Activated T-helper 2 cell treated with anti-CD3 and anti-CD28 coated beads, Interferon-gamma antibody, Interleukin-2, Interleukin-4, amounts not matched to agents 10 μg/mL and 5 μg/mL and 100 μg/mL, durations not matched to agents 14 hours and 24 hours and 36 hours (primary cell): ENCODE results near the gene NUDT14. TPM values are rescaled to one million over a fixed set of nuclear protein-coding genes. Genes with fewer than 3 reads are reported as not detected.
A peak's percentile ranks its signal among the peaks of the same experiment; 100 is the strongest.

Experiments
- DNase-seq: peaks from one replicate; pipeline ENCODE4 v3.0.0; 2021; ENCODE audit warnings: low spot score
- H3K27ac Mint-ChIP-seq: one replicate; pipeline ENCODE4 v1.8.0; 2021; ENCODE audit warnings: mixed read lengths
- H3K27me3 Mint-ChIP-seq: one replicate; pipeline ENCODE4 v1.8.0; 2021; ENCODE audit warnings: low read depth, mixed read lengths
- H3K36me3 Mint-ChIP-seq: one replicate; pipeline ENCODE4 v1.8.0; 2021; ENCODE audit warnings: low read depth, mixed read lengths
- H3K4me1 Mint-ChIP-seq: one replicate; pipeline ENCODE4 v1.8.0; 2021; ENCODE audit warnings: low read depth, mixed read lengths
- H3K4me3 Mint-ChIP-seq: one replicate; pipeline ENCODE4 v1.8.0; 2021; ENCODE audit warnings: low read depth, mild to moderate bottlenecking, moderate library complexity, mixed read lengths
- H3K9me3 Mint-ChIP-seq: one replicate; pipeline ENCODE4 v1.8.0; 2021; ENCODE audit warnings: mixed read lengths
- intact Hi-C: fragments of 100-400 bp; cut with micrococcal nuclease; formaldehyde crosslinking; loops from one replicate; pipeline ENCODE4 v1.15.1; 2023
- total RNA-seq: library from RNA; stranded (reverse); gene quantifications from 2 replicates; pipeline ENCODE4 v1.2.3, GENCODE V29; 2022

NUDT14 gene
- total RNA-seq, 1 donor from 2014 or later, result 10.4 TPM

- H3K27me3 Mint-ChIP-seq, result no peaks in the 10 kb centered on the region
- intact Hi-C loops, result no loop called here
- no peak overlapping the region for H3K27ac Mint-ChIP-seq
- no peaks in the 10 kb centered on the region for H3K36me3 Mint-ChIP-seq
- DNase-seq, result no peak
- no peaks in the 10 kb centered on the region for H3K4me1 Mint-ChIP-seq
- no peak overlapping the region for H3K4me3 Mint-ChIP-seq
- no peaks in the 10 kb centered on the region for H3K9me3 Mint-ChIP-seq
These were observed 6.0 kb upstream of the NUDT14 start for GRCh38 chr14:105187116-105187515.

DNA sequence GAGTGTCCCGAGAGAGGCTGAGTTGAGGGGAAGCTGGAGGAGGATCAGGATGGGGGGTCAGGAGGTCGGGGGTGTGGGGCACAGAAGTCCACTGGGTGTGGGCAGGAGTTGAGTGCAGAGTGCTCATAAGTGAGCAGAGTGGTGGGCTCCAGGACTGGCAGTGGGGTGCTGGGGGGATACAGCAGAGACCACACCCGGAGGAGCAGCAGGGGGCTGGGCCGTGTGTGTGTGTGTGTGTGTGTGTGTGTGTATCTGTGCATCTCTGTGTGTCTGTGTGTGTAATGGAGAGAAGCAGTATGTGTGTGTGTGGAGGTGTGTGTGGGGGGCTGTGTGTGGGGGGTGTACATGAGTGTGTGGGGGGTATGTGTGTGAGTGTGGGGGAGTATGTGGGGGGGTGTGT, 4.9 kb upstream of the NUDT14 start:
- no peak overlapping the region for H3K27ac Mint-ChIP-seq
- H3K9me3 Mint-ChIP-seq, result no peaks in the 10 kb centered on the region
- no peaks in the 10 kb centered on the region for H3K4me1 Mint-ChIP-seq
- DNase-seq, result no peak
- no peaks in the 10 kb centered on the region for H3K27me3 Mint-ChIP-seq
- H3K4me3 Mint-ChIP-seq, result no peak overlapping the region
- intact Hi-C loops, result no loop called here
- H3K36me3 Mint-ChIP-seq, result no peaks in the 10 kb centered on the region

DNA sequence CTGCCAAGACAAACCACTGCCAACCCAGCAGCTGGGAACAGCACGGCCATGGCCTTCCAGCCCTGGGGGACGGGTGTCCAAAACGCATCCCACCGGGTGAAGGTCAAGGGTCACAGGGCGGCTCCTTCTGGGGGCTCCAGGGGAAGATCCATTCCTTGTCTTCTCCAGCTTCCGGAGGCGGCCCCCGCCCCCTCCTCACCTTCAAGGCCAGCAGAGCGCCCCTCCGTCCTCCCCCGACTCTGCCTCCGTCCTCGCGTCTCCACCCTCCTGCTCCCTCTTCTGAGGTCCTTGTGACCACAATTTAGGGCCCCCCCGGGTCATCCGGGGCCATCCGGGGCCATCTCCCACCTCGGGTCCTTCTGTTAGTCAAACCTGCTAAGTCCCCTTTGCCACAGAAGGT, 3.9 kb upstream of the NUDT14 start:
- Mint-ChIP-seq H3K4me1 (no peaks in the 10 kb centered on the region), H3K4me3 (no peak overlapping the region), H3K27me3 (peaks cover under 1% of the 10 kb centered on the region), H3K9me3 (no peaks in the 10 kb centered on the region), H3K36me3 (no peaks in the 10 kb centered on the region), H3K27ac (no peak overlapping the region)
- intact Hi-C loops, result no loop called here
- DNase-seq, result no peak

- Mint-ChIP-seq H3K36me3 (no peaks in the 10 kb centered on the region), H3K27ac (no peak overlapping the region), H3K9me3 (no peaks in the 10 kb centered on the region), H3K4me3 (no peak overlapping the region), H3K27me3 (peaks cover 4% of the 10 kb centered on the region), H3K4me1 (no peaks in the 10 kb centered on the region)
- intact Hi-C loops, result no loop called here
- DNase-seq, result no peak
These were observed 3.3 kb upstream of the NUDT14 start for GRCh38 chr14:105184461-105184860.

DNA sequence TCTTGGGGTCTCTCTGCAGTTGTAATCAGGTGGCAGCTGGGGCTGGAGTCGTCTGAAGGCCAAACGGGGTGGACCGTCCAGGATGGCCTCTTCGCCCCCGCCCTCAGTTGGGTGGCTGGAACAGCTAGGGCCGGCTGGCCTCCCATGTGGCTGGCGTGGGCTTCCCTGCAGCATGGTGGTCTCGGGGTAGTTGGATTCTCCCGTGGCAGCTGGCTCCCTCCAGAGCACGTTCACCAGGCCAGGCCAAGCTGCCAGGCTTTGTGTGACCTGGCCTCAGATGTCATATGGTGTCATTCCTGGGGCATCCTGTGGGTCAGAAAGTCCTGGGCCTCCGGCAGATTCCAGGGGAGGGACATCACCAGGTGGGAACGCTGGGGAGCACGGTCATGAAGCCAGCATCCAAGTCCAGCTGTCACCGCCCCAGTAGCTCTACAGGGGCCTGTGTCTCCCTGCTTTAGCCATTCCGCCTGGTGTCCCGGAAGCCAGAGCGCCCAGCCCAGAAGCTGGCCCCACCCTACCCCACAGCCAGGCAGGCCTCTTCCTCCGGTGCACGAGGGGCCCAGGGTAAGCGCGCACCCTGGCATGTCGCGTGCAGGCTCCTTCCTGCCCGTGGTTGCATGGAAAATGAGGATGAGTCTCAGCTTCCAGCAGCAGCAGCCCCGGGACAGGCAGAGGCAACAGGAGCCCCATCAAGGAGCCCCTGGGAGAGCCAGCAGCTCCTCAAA, 1.3 kb upstream of the NUDT14 start:
- intact Hi-C loops, result no loop called here
- H3K4me3 Mint-ChIP-seq, result peak overlapping the region; percentile 43
- no peaks in the 10 kb centered on the region for H3K4me1 Mint-ChIP-seq
- H3K27me3 Mint-ChIP-seq, result peaks cover 4% of the 10 kb centered on the region
- no peaks in the 10 kb centered on the region for H3K36me3 Mint-ChIP-seq
- no peak for DNase-seq
- no peak overlapping the region for H3K27ac Mint-ChIP-seq
- no peaks in the 10 kb centered on the region for H3K9me3 Mint-ChIP-seq

GRCh38 chr14:105181549-105182295, 610 bp upstream of the NUDT14 start:
- peaks cover 4% of the 10 kb centered on the region for H3K27me3 Mint-ChIP-seq
- intact Hi-C loops, result loop anchor here (2.0 kb wide), 1 partner anchor 23 kb away; no protein-coding TSS in a partner anchor
- no peaks in the 10 kb centered on the region for H3K4me1 Mint-ChIP-seq
- peak overlapping the region; percentile 43 for H3K4me3 Mint-ChIP-seq
- no peaks in the 10 kb centered on the region for H3K9me3 Mint-ChIP-seq
- DNase-seq, result no peak
- no peak overlapping the region for H3K27ac Mint-ChIP-seq
- no peaks in the 10 kb centered on the region for H3K36me3 Mint-ChIP-seq

GRCh38 chr14:105179191-105179590, 1.9 kb downstream of the NUDT14 start:
- Mint-ChIP-seq H3K4me1 (peaks cover 6% of the 10 kb centered on the region), H3K27me3 (peaks cover 4% of the 10 kb centered on the region)
- DNase-seq, result no peak

DNA sequence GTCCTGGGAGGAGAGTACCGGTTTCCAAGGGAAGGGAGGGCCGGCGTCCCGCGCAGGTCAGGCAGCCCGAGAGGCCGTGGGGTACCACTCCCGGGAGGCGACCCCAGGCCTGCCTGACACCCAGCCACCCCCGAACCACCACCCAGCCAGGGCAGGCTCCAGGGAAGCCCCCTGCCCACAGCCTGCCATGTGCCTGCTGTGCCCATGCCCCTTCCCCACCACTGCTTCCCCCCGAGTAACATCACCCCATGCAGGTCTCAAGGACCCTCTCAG, 2.3 kb downstream of the NUDT14 start:
- intact Hi-C loops, result no loop called here
- DNase-seq, result no peak
- Mint-ChIP-seq H3K27ac (no peak overlapping the region), H3K36me3 (no peaks in the 10 kb centered on the region), H3K4me3 (no peak overlapping the region), H3K9me3 (no peaks in the 10 kb centered on the region), H3K4me1 (peaks cover 6% of the 10 kb centered on the region), H3K27me3 (peaks cover 4% of the 10 kb centered on the region)

More at GRCh38 chr14:105179191-105179590, 1.9 kb downstream of the NUDT14 start:
- intact Hi-C loops, result no loop called here
- no peak overlapping the region for H3K27ac Mint-ChIP-seq
- no peak overlapping the region for H3K4me3 Mint-ChIP-seq
- H3K9me3 Mint-ChIP-seq, result no peaks in the 10 kb centered on the region
- H3K36me3 Mint-ChIP-seq, result no peaks in the 10 kb centered on the region

GRCh38 chr14:105178069-105178867, 2.8 kb downstream of the NUDT14 start:
- Mint-ChIP-seq H3K27ac (no peak overlapping the region), H3K4me3 (no peak overlapping the region)
- intact Hi-C loops, result no loop called here

GRCh38 chr14:105177082-105177481, 4.0 kb downstream of the NUDT14 start:
- intact Hi-C loops, result no loop called here
- peaks cover 6% of the 10 kb centered on the region for H3K4me1 Mint-ChIP-seq
- no peak overlapping the region for H3K27ac Mint-ChIP-seq
- DNase-seq, result no peak
- no peak overlapping the region for H3K4me3 Mint-ChIP-seq
- H3K36me3 Mint-ChIP-seq, result no peaks in the 10 kb centered on the region
- peaks cover 4% of the 10 kb centered on the region for H3K27me3 Mint-ChIP-seq
- no peaks in the 10 kb centered on the region for H3K9me3 Mint-ChIP-seq

More at GRCh38 chr14:105178069-105178867, 2.8 kb downstream of the NUDT14 start:
- no peak for DNase-seq
- no peaks in the 10 kb centered on the region for H3K9me3 Mint-ChIP-seq
- peaks cover 6% of the 10 kb centered on the region for H3K4me1 Mint-ChIP-seq
- peaks cover 4% of the 10 kb centered on the region for H3K27me3 Mint-ChIP-seq
- no peaks in the 10 kb centered on the region for H3K36me3 Mint-ChIP-seq

GRCh38 chr14:105176513-105176912, 4.6 kb downstream of the NUDT14 start:
- Mint-ChIP-seq H3K4me3 (no peak overlapping the region), H3K27ac (no peak overlapping the region), H3K27me3 (peaks cover 7% of the 10 kb centered on the region), H3K4me1 (peaks cover 6% of the 10 kb centered on the region), H3K36me3 (no peaks in the 10 kb centered on the region), H3K9me3 (no peaks in the 10 kb centered on the region)
- DNase-seq, result no peak
- intact Hi-C loops, result no loop called here

GRCh38 chr14:105173901-105174894, 6.9 kb downstream of the NUDT14 start:
- no peaks in the 10 kb centered on the region for H3K36me3 Mint-ChIP-seq
- no peaks in the 10 kb centered on the region for H3K9me3 Mint-ChIP-seq
- H3K27ac Mint-ChIP-seq, result peak overlapping the region; percentile 59
- H3K4me1 Mint-ChIP-seq, result peaks cover 11% of the 10 kb centered on the region
- intact Hi-C loops, result no loop called here
- peaks cover 10% of the 10 kb centered on the region for H3K27me3 Mint-ChIP-seq
- DNase-seq, result peak; percentile 33
- no peak overlapping the region for H3K4me3 Mint-ChIP-seq
